ENCODE measurements around the gene ACTN1.
A peak's percentile ranks its signal among the peaks of the same experiment; 100 is the strongest.

Gene ACTN1

GRCh38 chr14:68927089-68927488 lies 52.0 kb downstream of the ACTN1 start (continued):
- TF ChIP-seq ZNF776 (tag by site-specific recombination; IDR thresholded peaks at IDR 0.05; ENCODE audit: borderline replicate concordance) (no peak), SP2 (tag by site-specific recombination; IDR thresholded peaks at IDR 0.05) (no peak), SALL2 (tag by site-specific recombination; IDR thresholded peaks at IDR 0.05; ENCODE audit: borderline replicate concordance) (no peak), ZSCAN16 (tag by site-specific recombination; IDR thresholded peaks at IDR 0.05) (no peak), BCL6B (tag by site-specific recombination; IDR thresholded peaks at IDR 0.05) (no peak), BCL11A (tag by site-specific recombination; IDR thresholded peaks at IDR 0.05; ENCODE audit: low read depth) (no peak), ZNF555 (tag by site-specific recombination; conservative IDR thresholded peaks at IDR 0.05) (no peak), PBX3 (CRISPR knock-in tag; IDR thresholded peaks at IDR 0.05) (no peak)

GRCh38 chr14:68926236-68926635 lies 52.9 kb downstream of the ACTN1 start:
- TF ChIP-seq SETDB1 (IDR thresholded peaks at IDR 0.05; ENCODE audit: insufficient read length, low read length) (peak; percentile 45), TRIM28 (IDR thresholded peaks at IDR 0.05; ENCODE audit: borderline replicate concordance, low read length) (peak; percentile 60; the same call in 1 of the 2 replicates), ZNF211 (tag by site-specific recombination; IDR thresholded peaks at IDR 0.05; ENCODE audit: low read depth) (no peak), ZNF2 (tag by site-specific recombination; IDR thresholded peaks at IDR 0.05) (peak; percentile 98), ZBTB10 (tag by site-specific recombination; IDR thresholded peaks at IDR 0.05) (no peak), HOXD13 (CRISPR knock-in tag; IDR thresholded peaks at IDR 0.05; ENCODE audit: borderline replicate concordance) (no peak)
- H3K36me3 ChIP-seq (ENCODE audit: control insufficient read depth in 2 of 2, insufficient read depth in 1 of 2, low read length in 2 of 2): peaks cover 0 to 17% of the 10 kb centered on the region in 2 experiments; a peak in 1 of 3 replicates
- no peak overlapping the region for H3K27ac ChIP-seq (ENCODE audit: extremely low read depth, low read depth, low read length)
- H3K9me3 ChIP-seq (ENCODE audit: control insufficient read depth, insufficient read depth, low read depth, low read length): no peaks in the 10 kb centered on the region
- POLR2A ChIA-PET: interaction anchor here (1.5 kb wide), 1 partner anchor 14 kb away, joined by 5 read pairs; no protein-coding TSS in a partner anchor
- H3K4me3 ChIP-seq (ENCODE audit: low read depth, low read length): no peak overlapping the region
- H3K4me1 ChIP-seq (ENCODE audit: control insufficient read depth, insufficient read depth, low read length): no peaks in the 10 kb centered on the region; the same call in 1 of the 2 replicates
- CTCF ChIA-PET: interaction anchor here (0.6 to 4.6 kb wide), 12 partner anchors 9 to 181 kb away, joined by 3 to 33 read pairs (median 4); no protein-coding TSS in a partner anchor

- H3K4me1 ChIP-seq (ENCODE audit: control insufficient read depth, insufficient read depth, low read length): no peaks in the 10 kb centered on the region; the same call in 1 of the 2 replicates
- H3K36me3 ChIP-seq (ENCODE audit: control insufficient read depth in 2 of 2, insufficient read depth in 1 of 2, low read length in 2 of 2): peaks cover 0 to 26% of the 10 kb centered on the region in 2 experiments; a peak in 1 of 3 replicates
- no peak overlapping the region for H3K4me3 ChIP-seq (ENCODE audit: low read depth, low read length)
- no peaks in the 10 kb centered on the region for H3K9me3 ChIP-seq (ENCODE audit: control insufficient read depth, insufficient read depth, low read depth, low read length)
- H3K27ac ChIP-seq (ENCODE audit: extremely low read depth, low read depth, low read length): no peak overlapping the region
- ChIA-PET POLR2A (interaction anchor here (1.0 kb wide), 1 partner anchor 54 kb away, joined by 3 read pairs; no protein-coding TSS in a partner anchor), CTCF (interaction anchor here (0.6 to 4.6 kb wide), 13 partner anchors 8 to 182 kb away, joined by 3 to 33 read pairs (median 4); no protein-coding TSS in a partner anchor)
- TF ChIP-seq KLF7 (tag by site-specific recombination; IDR thresholded peaks at IDR 0.05; ENCODE audit: borderline replicate concordance): no peak
- no peak for TF ChIP-seq OVOL3 (tag by site-specific recombination; IDR thresholded peaks at IDR 0.05)
- TF ChIP-seq ZNF24 (tag by site-specific recombination; IDR thresholded peaks at IDR 0.05): no peak
- no peak for TF ChIP-seq ZNF184 (tag by site-specific recombination; IDR thresholded peaks at IDR 0.05)
- TF ChIP-seq TCF7L2 (IDR thresholded peaks at IDR 0.05; ENCODE audit: borderline replicate concordance, low read depth, low read length): no peak
- TF ChIP-seq BCL11B (tag by site-specific recombination; IDR thresholded peaks at IDR 0.05; ENCODE audit: low read depth): no peak
- no peak for TF ChIP-seq ZNF514 (tag by site-specific recombination; IDR thresholded peaks at IDR 0.05)
These were observed 53.7 kb downstream of the ACTN1 start for GRCh38 chr14:68925373-68925772.
